ENCODE results near the gene MECP2. TPM values are rescaled to one million over a fixed set of nuclear protein-coding genes. Genes with fewer than 3 reads are reported as not detected.
A peak's percentile ranks its signal among the peaks of the same experiment; 100 is the strongest.
"Not testable (repeated sequence)": the region's sequence is repeated elsewhere in the genome, so short reads cannot be mapped to it uniquely, and the experiment has no call there.

The MECP2 gene
- polyA plus RNA-seq, 12 donors = 16.5 to 30.0 (median 19.2) TPM; not detected in 1

GRCh38 chrX:153995504-153995903 is 102.0 kb downstream of the MECP2 start:
- no peak for DNase-seq

- not testable (repeated sequence) for DNase-seq
Measured at GRCh38 chrX:153994398-153994797, 103.1 kb downstream of the MECP2 start.

GRCh38 chrX:153993978-153994377 is 103.5 kb downstream of the MECP2 start:
- DNase-seq = no peak

GRCh38 chrX:153993079-153993478 is 104.4 kb downstream of the MECP2 start:
- no peak for DNase-seq

GRCh38 chrX:153992180-153992579 is 105.3 kb downstream of the MECP2 start:
- DNase-seq = no peak

GRCh38 chrX:153991013-153991580 is 106.4 kb downstream of the MECP2 start:
- DNase-seq = no peak

- DNase-seq = no peak
Measured at GRCh38 chrX:153989973-153990655, 107.4 kb downstream of the MECP2 start.

GRCh38 chrX:153988493-153988892 is 109.0 kb downstream of the MECP2 start:
- no peak for DNase-seq

- DNase-seq = no peak
Measured at GRCh38 chrX:153984351-153985178, 113.0 kb downstream of the MECP2 start.

GRCh38 chrX:153983321-153983801 is 114.2 kb downstream of the MECP2 start:
- DNase-seq = no peak

GRCh38 chrX:153981771-153982533 is 115.6 kb downstream of the MECP2 start:
- DNase-seq = no peak

- no peak for DNase-seq
Measured at GRCh38 chrX:153981231-153981630, 116.3 kb downstream of the MECP2 start.

- DNase-seq = not testable (repeated sequence)
Measured at GRCh38 chrX:153980394-153980793, 117.1 kb downstream of the MECP2 start.

GRCh38 chrX:153974726-153975286 is 122.7 kb downstream of the MECP2 start:
- DNase-seq = no peak

GRCh38 chrX:153974003-153974725 is 123.4 kb downstream of the MECP2 start:
- no peak for DNase-seq

GRCh38 chrX:153973127-153974002 is 124.2 kb downstream of the MECP2 start:
- no peak for DNase-seq

GRCh38 chrX:153972368-153973126 is 125.0 kb downstream of the MECP2 start, which contains the start of gene TMEM187:
TMEM187 (plus strand) TSS chrX:153972754; CDS start chrX:153982063, 9,309 bp downstream.
- DNase-seq = peak; percentile 90
